Measurements from ENCODE around the gene ITPR1.

The ITPR1 gene

DNA sequence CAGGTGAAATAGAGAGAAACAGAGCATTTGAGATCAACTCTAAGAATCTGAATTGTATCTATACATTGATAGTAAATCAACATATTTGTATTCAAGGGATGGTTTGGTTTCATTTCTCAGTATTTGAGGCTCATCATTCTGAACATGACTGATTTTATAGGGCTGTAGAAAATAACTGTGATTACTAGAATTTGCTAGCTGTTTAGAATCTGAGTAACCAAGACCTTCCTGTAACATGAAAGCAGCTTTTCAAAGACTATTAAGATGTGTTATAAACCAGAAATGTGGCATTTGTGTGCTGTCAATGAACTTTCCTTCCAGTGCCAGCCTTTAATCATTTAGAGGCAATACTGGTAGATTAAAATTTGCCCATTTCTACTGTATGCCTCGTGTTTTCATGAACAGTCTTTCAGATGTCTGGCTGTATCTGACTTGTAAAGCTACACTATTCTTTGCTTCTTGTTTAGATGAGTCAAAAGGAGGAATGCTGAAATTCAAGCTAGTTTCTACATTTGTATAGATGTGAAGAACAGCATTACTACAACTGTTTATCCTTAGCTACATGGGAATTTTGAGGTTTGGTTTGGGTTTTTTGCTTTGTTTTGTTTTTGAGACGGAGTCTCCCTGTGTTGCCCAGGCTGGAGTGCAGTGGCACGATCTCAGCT, 348.8 kb downstream of the ITPR1 start:
- peaks cover 91% of the 10 kb centered on the region for H3K4me1 Mint-ChIP-seq
- H3K9me3 Mint-ChIP-seq, result peaks cover 9% of the 10 kb centered on the region
- H3K27ac Mint-ChIP-seq, result peak overlapping the region; percentile 61
- no peaks in the 10 kb centered on the region for H3K27me3 Mint-ChIP-seq
- DNase-seq, result no peak
- no peak overlapping the region for H3K4me3 Mint-ChIP-seq
- H3K36me3 Mint-ChIP-seq, result peaks cover 49% of the 10 kb centered on the region
- CTCF ChIA-PET, result interaction anchor here (0.6 to 2.6 kb wide), 8 partner anchors 8 to 138 kb away, joined by 3 to 12 read pairs (median 6); no protein-coding TSS in a partner anchor

DNA sequence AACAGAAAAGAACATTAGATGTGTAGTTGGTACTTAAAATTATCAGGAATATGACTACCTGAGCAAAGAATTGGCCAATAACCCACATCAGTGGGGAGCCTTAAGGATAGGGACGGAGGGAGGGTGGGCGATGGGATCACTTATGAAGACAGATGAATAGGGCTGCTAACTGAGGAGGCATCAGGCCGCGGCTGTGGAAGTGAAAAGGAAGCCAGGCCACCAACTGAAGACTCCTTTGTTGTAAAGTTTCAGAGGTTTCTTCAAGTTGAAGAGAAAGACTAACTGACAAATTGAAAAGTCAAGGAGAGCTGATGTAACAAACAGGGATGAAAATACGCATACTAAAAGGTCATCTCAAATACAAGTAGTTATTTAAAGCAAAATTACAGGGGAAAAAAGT, 350.5 kb downstream of the ITPR1 start:
- peaks cover 94% of the 10 kb centered on the region for H3K4me1 Mint-ChIP-seq
- H3K27ac Mint-ChIP-seq, result peak overlapping the region; percentile 59
- H3K27me3 Mint-ChIP-seq, result no peaks in the 10 kb centered on the region
- no peak overlapping the region for H3K4me3 Mint-ChIP-seq
- CTCF ChIA-PET, result interaction anchor here (1.1 to 2.6 kb wide), 7 partner anchors 8 to 183 kb away, joined by 4 to 15 read pairs (median 9); no protein-coding TSS in a partner anchor
- peaks cover 42% of the 10 kb centered on the region for H3K36me3 Mint-ChIP-seq
- DNase-seq, result peak; percentile 35
- H3K9me3 Mint-ChIP-seq, result peaks cover 8% of the 10 kb centered on the region

DNA sequence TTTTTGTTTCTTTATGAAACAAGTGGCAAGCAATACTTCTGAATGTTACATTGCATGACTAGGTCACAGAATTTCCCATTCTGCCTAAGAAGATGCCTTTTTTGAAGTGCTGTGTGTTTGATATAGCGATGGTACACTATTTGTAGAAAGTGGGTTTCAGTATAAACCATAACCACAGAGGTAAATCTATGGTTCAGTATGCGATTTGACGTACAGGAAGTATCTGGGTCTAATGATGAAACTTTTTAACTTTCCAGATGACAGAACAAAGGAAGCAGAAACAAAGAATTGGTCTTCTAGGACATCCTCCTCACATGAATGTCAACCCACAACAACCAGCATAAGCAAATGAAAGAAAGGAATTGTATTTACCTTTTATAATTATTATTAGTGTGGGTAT, 352.7 kb downstream of the ITPR1 start:
- Mint-ChIP-seq H3K27me3 (no peaks in the 10 kb centered on the region), H3K9me3 (peaks cover 8% of the 10 kb centered on the region), H3K4me1 (peaks cover 99% of the 10 kb centered on the region), H3K27ac (peak overlapping the region; percentile 90), H3K4me3 (peak overlapping the region; percentile 39), H3K36me3 (peaks cover 49% of the 10 kb centered on the region)
- CTCF ChIA-PET, result interaction anchor here (1.8 kb wide), 1 partner anchor 134 kb away, joined by 10 read pairs; the partner anchor contains the start of gene BHLHE40
- no peak for DNase-seq

DNA sequence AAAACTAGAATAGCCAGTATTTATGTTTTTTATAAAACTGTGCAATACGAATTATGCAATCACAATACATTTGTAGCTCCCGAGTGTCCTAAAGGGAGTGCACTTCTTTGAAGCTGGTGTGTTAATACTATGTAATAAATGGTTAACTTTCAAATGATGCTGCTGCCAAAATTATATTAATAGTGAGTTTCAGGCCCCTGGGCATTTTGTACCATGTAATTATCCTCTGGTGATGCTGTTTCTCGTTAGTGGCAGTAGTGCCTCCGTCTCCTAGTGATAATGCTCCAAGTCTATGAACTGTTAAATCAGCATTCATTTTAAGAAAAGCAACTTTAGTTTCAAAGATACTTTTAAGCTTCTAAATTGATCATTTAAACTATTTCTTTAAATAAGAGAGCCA, 353.4 kb downstream of the ITPR1 start:
- CTCF ChIA-PET, result interaction anchor here (0.8 to 1.8 kb wide), 4 partner anchors 11 to 135 kb away, joined by 3 to 10 read pairs (median 4); partner anchors contain the start of gene BHLHE40
- peaks cover 46% of the 10 kb centered on the region for H3K36me3 Mint-ChIP-seq
- no peak overlapping the region for H3K4me3 Mint-ChIP-seq
- no peaks in the 10 kb centered on the region for H3K27me3 Mint-ChIP-seq
- H3K27ac Mint-ChIP-seq, result peak overlapping the region; percentile 78
- peaks cover 8% of the 10 kb centered on the region for H3K9me3 Mint-ChIP-seq
- peaks cover 99% of the 10 kb centered on the region for H3K4me1 Mint-ChIP-seq
- DNase-seq, result no peak

DNA sequence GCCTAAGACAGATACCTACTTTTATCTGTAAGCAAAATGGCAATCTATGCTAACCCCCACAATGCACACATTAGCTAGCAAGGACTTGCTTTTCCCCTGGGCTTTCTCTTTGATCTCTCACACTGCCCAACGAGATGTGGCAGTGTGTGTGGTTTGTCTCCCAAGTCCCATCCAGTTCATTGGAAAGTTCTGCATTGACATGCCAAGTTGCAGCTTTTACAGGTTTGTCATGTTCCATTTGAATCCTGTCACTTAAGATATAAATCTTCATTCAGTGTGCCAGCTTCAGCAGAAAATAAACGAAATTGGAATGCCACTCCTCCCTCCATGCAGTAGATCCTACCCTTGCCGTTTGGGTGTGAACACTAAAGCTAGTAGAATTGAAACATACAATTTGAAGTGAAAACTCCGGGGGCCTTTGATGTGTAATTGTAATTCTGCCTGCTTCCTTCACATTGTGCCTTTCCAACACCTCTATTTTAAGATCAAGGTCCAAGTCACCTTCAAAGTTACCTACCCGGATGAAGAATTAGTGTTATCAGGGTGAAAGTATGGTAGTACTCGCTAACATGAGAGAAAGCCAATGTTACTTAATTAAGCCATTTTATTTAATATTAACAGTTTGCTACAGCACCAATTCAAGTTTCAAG, 355.2 kb downstream of the ITPR1 start:
- Mint-ChIP-seq H3K4me1 (peaks cover 95% of the 10 kb centered on the region), H3K9me3 (peaks cover 5% of the 10 kb centered on the region), H3K36me3 (peaks cover 42% of the 10 kb centered on the region), H3K27me3 (no peaks in the 10 kb centered on the region), H3K4me3 (peak overlapping the region; percentile 37), H3K27ac (peak overlapping the region; percentile 85)
- CTCF ChIA-PET, result interaction anchor here (1.7 kb wide), 1 partner anchor 128 kb away, joined by 5 read pairs; no protein-coding TSS in a partner anchor
- DNase-seq, result no peak

GRCh38 chr3:4849136-4849535, 356.0 kb downstream of the ITPR1 start:
- no peaks in the 10 kb centered on the region for H3K27me3 Mint-ChIP-seq
- peaks cover 95% of the 10 kb centered on the region for H3K4me1 Mint-ChIP-seq
- H3K9me3 Mint-ChIP-seq, result peaks cover 3% of the 10 kb centered on the region
- no peak for DNase-seq
- H3K4me3 Mint-ChIP-seq, result no peak overlapping the region
- peaks cover 44% of the 10 kb centered on the region for H3K36me3 Mint-ChIP-seq
- H3K27ac Mint-ChIP-seq, result peak overlapping the region; percentile 85
- CTCF ChIA-PET, result interaction anchor here (1.6 to 4.3 kb wide), 3 partner anchors 58 to 128 kb away, joined by 4 to 28 read pairs (median 5); no protein-coding TSS in a partner anchor

DNA sequence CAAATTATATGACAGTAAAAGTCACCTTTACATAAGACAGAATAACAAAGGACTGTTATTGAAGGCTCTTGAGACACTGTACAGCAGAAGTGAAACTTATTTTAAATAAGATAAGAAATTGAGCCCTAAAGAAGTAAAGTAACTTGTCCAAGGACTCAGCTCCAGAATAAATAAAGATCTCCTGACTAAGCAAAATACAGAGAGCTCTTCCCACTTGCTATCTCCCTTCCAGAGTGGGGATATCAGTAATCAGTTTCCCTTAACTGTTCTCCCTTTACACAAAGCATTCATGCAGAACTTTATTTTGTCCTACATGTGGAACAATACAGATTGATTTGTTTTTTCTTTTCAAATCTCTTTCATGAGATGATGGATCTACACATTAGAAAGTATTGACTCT, 356.6 kb downstream of the ITPR1 start:
- CTCF ChIA-PET, result interaction anchor here (1.0 to 4.3 kb wide), 8 partner anchors 8 to 129 kb away, joined by 3 to 28 read pairs (median 6); no protein-coding TSS in a partner anchor
- no peak for DNase-seq
- H3K27ac Mint-ChIP-seq, result peak overlapping the region; percentile 85
- no peaks in the 10 kb centered on the region for H3K27me3 Mint-ChIP-seq
- peak overlapping the region; percentile 45 for H3K4me3 Mint-ChIP-seq
- peaks cover 93% of the 10 kb centered on the region for H3K4me1 Mint-ChIP-seq
- H3K9me3 Mint-ChIP-seq, result peaks cover 3% of the 10 kb centered on the region
- H3K36me3 Mint-ChIP-seq, result peaks cover 43% of the 10 kb centered on the region

DNA sequence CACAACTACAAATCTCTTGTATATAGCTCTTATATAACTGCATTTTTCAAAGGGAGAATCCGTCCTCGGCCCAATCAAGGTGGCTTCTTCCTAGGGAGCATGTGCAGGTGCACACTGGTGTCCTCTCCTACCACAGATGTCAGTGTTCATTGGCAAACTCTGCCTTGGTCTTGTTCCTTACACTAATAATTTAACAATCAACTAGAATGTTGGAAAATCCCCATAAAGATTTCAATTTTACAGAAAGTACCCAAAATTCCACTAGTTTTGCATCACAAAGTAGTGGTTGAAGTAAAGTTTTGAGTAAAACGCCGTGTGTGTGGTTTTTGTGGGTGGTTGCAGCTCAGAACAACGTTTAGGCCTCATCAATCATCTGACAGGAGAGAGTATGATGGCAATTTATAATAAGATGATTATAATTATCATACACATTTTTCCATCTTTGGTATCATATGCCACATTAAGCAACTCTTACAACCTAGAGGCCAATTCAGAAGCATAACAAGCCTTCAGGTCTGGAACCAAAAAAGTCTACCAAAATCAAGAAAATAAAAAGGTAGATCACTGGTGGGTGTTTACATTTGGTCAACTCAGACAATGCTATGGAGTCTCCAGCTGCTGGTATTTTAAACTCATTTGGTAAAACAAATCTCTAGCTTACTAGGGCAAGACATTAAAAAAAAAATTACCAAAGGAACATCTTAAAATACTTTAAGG, 357.2 kb downstream of the ITPR1 start:
- DNase-seq, result peak; percentile 56
- Mint-ChIP-seq H3K4me3 (peak overlapping the region; percentile 45), H3K27me3 (no peaks in the 10 kb centered on the region), H3K36me3 (peaks cover 46% of the 10 kb centered on the region), H3K4me1 (peaks cover 93% of the 10 kb centered on the region), H3K9me3 (peaks cover 6% of the 10 kb centered on the region), H3K27ac (peak overlapping the region; percentile 85)
- CTCF ChIA-PET, result interaction anchor here (0.6 to 4.3 kb wide), 11 partner anchors 9 to 339 kb away, joined by 3 to 28 read pairs (median 6); no protein-coding TSS in a partner anchor

DNA sequence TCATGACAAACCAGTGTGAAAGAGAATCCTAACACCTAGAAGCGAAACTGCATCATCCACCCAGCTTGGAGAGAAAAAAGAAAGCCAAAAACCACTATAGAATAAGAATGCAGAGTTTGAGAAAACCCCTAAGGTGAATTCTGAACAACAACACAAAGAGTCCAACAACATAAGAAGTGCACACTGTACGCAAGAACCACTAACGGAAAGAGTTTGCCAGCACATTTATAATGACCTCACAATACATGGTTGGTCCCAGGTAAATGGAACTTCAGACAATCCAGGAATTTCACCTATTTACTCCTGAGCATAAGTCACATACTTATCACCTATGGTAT, 357.7 kb downstream of the ITPR1 start:
- DNase-seq, result peak; percentile 41
- no peaks in the 10 kb centered on the region for H3K27me3 Mint-ChIP-seq
- peak overlapping the region; percentile 45 for H3K4me3 Mint-ChIP-seq
- H3K27ac Mint-ChIP-seq, result peak overlapping the region; percentile 85
- CTCF ChIA-PET, result interaction anchor here (0.6 to 4.3 kb wide), 11 partner anchors 9 to 339 kb away, joined by 3 to 28 read pairs (median 6); partner anchors contain the start of gene BHLHE40
- H3K36me3 Mint-ChIP-seq, result peaks cover 47% of the 10 kb centered on the region
- H3K9me3 Mint-ChIP-seq, result peaks cover 9% of the 10 kb centered on the region
- peaks cover 93% of the 10 kb centered on the region for H3K4me1 Mint-ChIP-seq

DNA sequence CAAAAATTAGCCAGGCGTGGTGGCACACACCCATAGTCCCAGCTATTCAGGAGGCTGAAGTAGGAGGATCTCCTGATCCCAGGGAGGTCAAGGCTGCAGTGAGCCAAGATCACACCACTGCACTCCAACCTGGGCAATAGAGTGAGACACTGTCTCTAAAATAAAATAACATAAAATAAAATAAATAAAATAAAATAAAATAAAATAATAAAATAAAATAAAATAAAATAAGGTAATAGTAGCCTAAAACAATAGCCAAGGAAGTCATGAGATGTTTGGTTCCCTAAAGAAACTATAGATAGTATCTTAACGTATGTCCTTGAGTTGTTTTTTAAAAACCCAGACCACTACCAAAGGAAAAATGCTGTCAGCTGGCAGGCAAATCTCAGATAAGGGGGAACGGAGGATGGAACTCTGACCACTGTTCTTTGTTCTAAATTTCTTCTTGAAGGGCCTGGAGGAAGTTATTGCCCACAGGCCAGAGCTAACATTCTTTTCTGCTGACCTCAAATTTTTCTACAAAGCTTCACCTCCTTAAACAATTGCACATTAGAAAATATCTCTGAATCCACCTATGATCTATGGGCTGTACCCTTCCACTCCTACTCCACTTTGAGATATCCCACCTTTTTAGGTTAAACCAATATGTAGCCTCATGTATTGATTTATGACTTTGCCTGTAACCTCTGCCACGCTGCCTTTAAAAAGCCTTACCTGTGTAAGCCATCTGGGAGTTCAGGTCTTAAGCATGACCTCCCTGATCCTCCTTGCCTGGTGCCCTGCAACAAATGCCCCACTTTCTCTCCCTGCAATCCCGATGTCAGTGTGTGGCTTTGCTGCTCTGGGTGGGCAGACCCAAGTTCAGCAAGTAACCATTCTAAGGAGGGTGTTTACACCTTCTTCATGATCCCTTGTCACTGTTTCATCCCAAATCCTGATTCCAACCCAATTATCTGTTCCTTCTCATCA, 359.9 kb downstream of the ITPR1 start:
- Mint-ChIP-seq H3K4me3 (no peak overlapping the region), H3K4me1 (peaks cover 83% of the 10 kb centered on the region), H3K36me3 (peaks cover 54% of the 10 kb centered on the region), H3K27ac (peak overlapping the region; percentile 22), H3K27me3 (no peaks in the 10 kb centered on the region), H3K9me3 (peaks cover 11% of the 10 kb centered on the region)
- no peak for DNase-seq
- CTCF ChIA-PET, result interaction anchor here (2.4 to 4.3 kb wide), 2 partner anchors 124 to 142 kb away, joined by 7 to 28 read pairs; no protein-coding TSS in a partner anchor

DNA sequence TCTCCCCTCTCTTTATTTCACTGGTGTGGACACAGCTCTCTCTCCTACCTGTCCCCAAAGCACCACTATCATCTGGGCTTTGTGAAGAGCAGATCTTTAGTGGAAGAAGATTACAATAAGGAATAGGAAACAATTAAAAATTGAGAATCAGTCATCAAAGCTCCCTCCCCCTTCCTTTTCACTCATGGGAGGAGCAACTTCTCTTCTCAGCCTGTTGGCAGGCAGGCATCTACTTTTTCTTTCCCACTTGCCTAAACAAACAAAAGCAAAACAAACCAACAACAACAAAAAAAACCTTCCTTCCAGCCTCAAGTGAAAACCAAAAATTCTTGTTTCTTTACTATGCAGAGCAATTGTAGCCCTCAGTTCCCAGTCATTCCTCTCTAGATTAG, 360.6 kb downstream of the ITPR1 start:
- no peaks in the 10 kb centered on the region for H3K27me3 Mint-ChIP-seq
- H3K4me3 Mint-ChIP-seq, result no peak overlapping the region
- H3K9me3 Mint-ChIP-seq, result peaks cover 11% of the 10 kb centered on the region
- peak overlapping the region; percentile 22 for H3K27ac Mint-ChIP-seq
- peaks cover 76% of the 10 kb centered on the region for H3K4me1 Mint-ChIP-seq
- DNase-seq, result no peak
- CTCF ChIA-PET, result interaction anchor here (2.4 to 4.3 kb wide), 2 partner anchors 123 to 142 kb away, joined by 7 to 28 read pairs; no protein-coding TSS in a partner anchor
- peaks cover 53% of the 10 kb centered on the region for H3K36me3 Mint-ChIP-seq

DNA sequence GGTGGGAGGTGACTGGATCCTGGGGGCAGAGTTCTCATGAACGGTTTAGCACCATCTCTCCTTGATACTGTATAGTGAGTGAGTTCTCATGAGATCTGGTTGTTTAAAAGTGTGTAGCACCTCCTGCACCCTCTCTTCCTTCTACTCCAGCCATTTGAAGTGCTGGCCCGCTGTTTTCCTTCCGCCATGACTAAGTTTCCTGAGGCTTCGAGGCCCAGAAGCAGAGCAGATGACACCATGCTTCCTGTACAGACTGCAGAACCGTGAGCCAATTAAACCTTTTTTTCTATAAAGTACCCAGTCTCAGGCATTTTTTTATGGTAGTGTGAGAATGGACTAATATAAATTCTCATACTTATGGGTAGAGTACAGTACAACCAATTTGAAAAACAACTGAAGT, 362.5 kb downstream of the ITPR1 start:
- peaks cover 57% of the 10 kb centered on the region for H3K4me1 Mint-ChIP-seq
- DNase-seq, result no peak
- H3K27ac Mint-ChIP-seq, result no peak overlapping the region
- CTCF ChIA-PET, result interaction anchor here (0.6 kb wide), 1 partner anchor 468 kb away, joined by 5 read pairs; no protein-coding TSS in a partner anchor
- peaks cover 17% of the 10 kb centered on the region for H3K9me3 Mint-ChIP-seq
- no peak overlapping the region for H3K4me3 Mint-ChIP-seq
- H3K36me3 Mint-ChIP-seq, result peaks cover 52% of the 10 kb centered on the region
- H3K27me3 Mint-ChIP-seq, result no peaks in the 10 kb centered on the region

GRCh38 chr3:4856136-4856535, 363.0 kb downstream of the ITPR1 start:
- Mint-ChIP-seq H3K27ac (no peak overlapping the region), H3K4me1 (peaks cover 53% of the 10 kb centered on the region), H3K36me3 (peaks cover 55% of the 10 kb centered on the region), H3K4me3 (no peak overlapping the region), H3K9me3 (peaks cover 20% of the 10 kb centered on the region), H3K27me3 (no peaks in the 10 kb centered on the region)
- no peak for DNase-seq
- CTCF ChIA-PET, result no interaction called here
